HG03457 (cell line): ENCODE results near the gene ARHGEF28.

Experiments
- ATAC-seq: cut with Tn5 transposase; IDR thresholded peaks from one replicate; pipeline ENCODE4 v1.9.1; 2021; ENCODE audit warnings: moderate number of reproducible peaks; ENCODE audit not compliant: unreplicated experiment

ARHGEF28 gene

GRCh38 chr5:73735032-73735734 lies 109.2 kb downstream of the ARHGEF28 start:
- ATAC-seq, result no peak

GRCh38 chr5:73739650-73740049 lies 113.7 kb downstream of the ARHGEF28 start:
- ATAC-seq, result no peak

- ATAC-seq, result no peak
Measured at GRCh38 chr5:73740274-73740790, 114.3 kb downstream of the ARHGEF28 start.

- no peak for ATAC-seq
Measured at GRCh38 chr5:73743161-73743560, 117.2 kb downstream of the ARHGEF28 start.

GRCh38 chr5:73745836-73746235 lies 119.8 kb downstream of the ARHGEF28 start:
- ATAC-seq, result no peak

- no peak for ATAC-seq
Measured at GRCh38 chr5:73746608-73747007, 120.6 kb downstream of the ARHGEF28 start.

- ATAC-seq, result no peak
Measured at GRCh38 chr5:73747696-73748380, 121.8 kb downstream of the ARHGEF28 start.

- ATAC-seq, result no peak
Measured at GRCh38 chr5:73748510-73749400, 122.8 kb downstream of the ARHGEF28 start.

GRCh38 chr5:73749485-73750270 lies 123.7 kb downstream of the ARHGEF28 start:
- ATAC-seq, result no peak

- peak; percentile 62 for ATAC-seq
Measured at GRCh38 chr5:73751254-73751914, 125.4 kb downstream of the ARHGEF28 start.

GRCh38 chr5:73754254-73754653 lies 128.3 kb downstream of the ARHGEF28 start:
- no peak for ATAC-seq

GRCh38 chr5:73757416-73757815 lies 131.4 kb downstream of the ARHGEF28 start:
- ATAC-seq, result no peak

- peak; percentile 57 for ATAC-seq
Measured at GRCh38 chr5:73759771-73760170, 133.8 kb downstream of the ARHGEF28 start.

- ATAC-seq, result no peak
Measured at GRCh38 chr5:73763300-73764032, 137.5 kb downstream of the ARHGEF28 start.

- no peak for ATAC-seq
Measured at GRCh38 chr5:73764586-73764985, 138.6 kb downstream of the ARHGEF28 start.

GRCh38 chr5:73764996-73765395 lies 139.0 kb downstream of the ARHGEF28 start:
- ATAC-seq, result no peak

- ATAC-seq, result no peak
Measured at GRCh38 chr5:73766902-73767301, 140.9 kb downstream of the ARHGEF28 start.

- ATAC-seq, result no peak
Measured at GRCh38 chr5:73770172-73771025, 144.4 kb downstream of the ARHGEF28 start.
